Fibroblast of lung (primary cell): ENCODE results near the gene DPM2.

Experiments used
- CTCF ChIP-seq, 2 donors: IDR thresholded peaks in 1 of 2; conservative IDR thresholded peaks in 1 of 2; 1 replicate in 1 of 2; 2 replicates in 1 of 2; pipeline ENCODE4 v1.5.1; 2011 to 2012; ENCODE audit warnings: low read length in 2 of 2, control low read depth in 1 of 2, inconsistent platforms in 1 of 2, low read depth in 1 of 2, mild to moderate bottlenecking in 1 of 2
- EZH2 ChIP-seq: IDR thresholded peaks from 2 replicates; pipeline ENCODE4 v1.5.1; 2012; ENCODE audit warnings: low read length, control low read depth, mild to moderate bottlenecking; ENCODE audit errors: missing control alignments

- no peak for TF ChIP-seq CTCF (conservative IDR thresholded peaks at IDR 0.05 in 1 of 2, IDR thresholded peaks at IDR 0.05 in 1 of 2; ENCODE audit: low read depth in 1 of 2, low read length in 2 of 2)
- no peak for TF ChIP-seq EZH2
These were observed 18.3 kb downstream of the DPM2 start for GRCh38 chr9:127919253-127919815.
